ENCODE results near the gene MC2R.

- TF ChIP-seq CTCF (IDR thresholded peaks at IDR 0.05) = no peak
- no peak for TF ChIP-seq EZH2 (IDR thresholded peaks at IDR 0.05)
These were observed 35.4 kb downstream of the MC2R start for GRCh38 chr18:13879937-13880336.

All from neural progenitor cell (in vitro differentiated cells).